Measurements from ENCODE around the gene TREML4. TPM values are rescaled to one million over a fixed set of nuclear protein-coding genes. Genes with fewer than 3 reads are reported as not detected.
"Not testable (repeated sequence)": the region's sequence is repeated elsewhere in the genome, so short reads cannot be mapped to it uniquely, and the experiment has no call there.

Gene TREML4
- total and polyA plus RNA-seq, 4 donors, result 0.49 TPM; not detected in 3

- Histone ChIP-seq H3K27me3 (ENCODE audit: control insufficient read depth in 1 of 2, insufficient read depth in 2 of 2, low read length in 1 of 2) (peaks cover 0 to 2% of the 10 kb centered on the region in 2 donors), H3K4me3 (ENCODE audit: low read length in 2 of 2) (no peak overlapping the region), H3K4me1 (ENCODE audit: control insufficient read depth in 1 of 2, insufficient read depth in 2 of 2, low read length in 2 of 2) (no peaks in the 10 kb centered on the region), H3K9me3 (ENCODE audit: control insufficient read depth, low read length) (peaks cover 1% of the 10 kb centered on the region), H3K36me3 (ENCODE audit: control insufficient read depth in 1 of 2, insufficient read depth in 2 of 2, low read length in 1 of 2) (no peaks in the 10 kb centered on the region), H3K27ac (ENCODE audit: low read depth in 1 of 2, low read length in 2 of 2) (no peak overlapping the region)
- ATAC-seq (ENCODE audit: low FRiP score) (peak; percentile 29), DNase-seq (no peak)
- intact Hi-C loops (cut with DNase I), result no loop called here
- 62 to 82% methylated on average over 5 of the region's 5 CpGs for WGBS, 2 donors
Measured at GRCh38 chr6:41237128-41237527, 9.0 kb downstream of the TREML4 start.

GRCh38 chr6:41239467-41240159 is 11.5 kb downstream of the TREML4 start:
- ATAC-seq (ENCODE audit: low FRiP score), result no peak
- intact Hi-C loops (cut with DNase I), result no loop called here
- no peak overlapping the region for H3K4me3 ChIP-seq (ENCODE audit: low read length in 2 of 2)
- no peak for DNase-seq
- WGBS, 2 donors, result 3 to 4% methylated on average over 22 of the region's 22 CpGs
- H3K9me3 ChIP-seq (ENCODE audit: control insufficient read depth, low read length), result peaks cover 1% of the 10 kb centered on the region
- peaks cover 0 to 2% of the 10 kb centered on the region in 2 donors for H3K27me3 ChIP-seq (ENCODE audit: control insufficient read depth in 1 of 2, insufficient read depth in 2 of 2, low read length in 1 of 2)
- H3K27ac ChIP-seq (ENCODE audit: low read depth in 1 of 2, low read length in 2 of 2), result no peak overlapping the region
- no peaks in the 10 kb centered on the region for H3K4me1 ChIP-seq (ENCODE audit: control insufficient read depth in 1 of 2, insufficient read depth in 2 of 2, low read length in 2 of 2)
- no peaks in the 10 kb centered on the region for H3K36me3 ChIP-seq (ENCODE audit: control insufficient read depth in 1 of 2, insufficient read depth in 2 of 2, low read length in 1 of 2)

GRCh38 chr6:41246529-41246928 is 18.4 kb downstream of the TREML4 start:
- DNase-seq; H3K4me1 ChIP-seq (ENCODE audit: control insufficient read depth in 1 of 2, insufficient read depth in 2 of 2, low read length in 2 of 2); H3K27ac ChIP-seq (ENCODE audit: low read depth in 1 of 2, low read length in 2 of 2); H3K4me3 ChIP-seq (ENCODE audit: low read length in 2 of 2); H3K27me3 ChIP-seq (ENCODE audit: control insufficient read depth in 1 of 2, insufficient read depth in 2 of 2, low read length in 1 of 2); H3K9me3 ChIP-seq (ENCODE audit: control insufficient read depth, low read length); intact Hi-C loops (cut with DNase I); H3K36me3 ChIP-seq (ENCODE audit: control insufficient read depth in 1 of 2, insufficient read depth in 2 of 2, low read length in 1 of 2); ATAC-seq (ENCODE audit: low FRiP score): not testable (repeated sequence)
- 89 to 95% methylated on average over 3 to 4 of the region's 4 CpGs for WGBS, 2 donors

- Histone ChIP-seq H3K4me1 (ENCODE audit: control insufficient read depth in 1 of 2, insufficient read depth in 2 of 2, low read length in 2 of 2) (no peaks in the 10 kb centered on the region), H3K9me3 (ENCODE audit: control insufficient read depth, low read length) (no peaks in the 10 kb centered on the region), H3K36me3 (ENCODE audit: control insufficient read depth in 1 of 2, insufficient read depth in 2 of 2, low read length in 1 of 2) (no peaks in the 10 kb centered on the region), H3K27me3 (ENCODE audit: control insufficient read depth in 1 of 2, insufficient read depth in 2 of 2, low read length in 1 of 2) (no peaks in the 10 kb centered on the region), H3K4me3 (ENCODE audit: low read length in 2 of 2) (no peak overlapping the region), H3K27ac (ENCODE audit: low read depth in 1 of 2, low read length in 2 of 2) (no peak overlapping the region)
- intact Hi-C loops (cut with DNase I), result no loop called here
- WGBS, 2 donors, result 68 to 76% methylated on average over 9 of the region's 9 CpGs
- ATAC-seq (ENCODE audit: low FRiP score) (no peak), DNase-seq (no peak)
Measured at GRCh38 chr6:41247288-41247865, 19.2 kb downstream of the TREML4 start.

- Histone ChIP-seq H3K27ac (ENCODE audit: low read depth in 1 of 2, low read length in 2 of 2) (no peak overlapping the region), H3K9me3 (ENCODE audit: control insufficient read depth, low read length) (no peaks in the 10 kb centered on the region), H3K36me3 (ENCODE audit: control insufficient read depth in 1 of 2, insufficient read depth in 2 of 2, low read length in 1 of 2) (no peaks in the 10 kb centered on the region), H3K27me3 (ENCODE audit: control insufficient read depth in 1 of 2, insufficient read depth in 2 of 2, low read length in 1 of 2) (no peaks in the 10 kb centered on the region), H3K4me3 (ENCODE audit: low read length in 2 of 2) (no peak overlapping the region), H3K4me1 (ENCODE audit: control insufficient read depth in 1 of 2, insufficient read depth in 2 of 2, low read length in 2 of 2) (no peaks in the 10 kb centered on the region)
- no peak for ATAC-seq (ENCODE audit: low FRiP score)
- intact Hi-C loops (cut with DNase I), result no loop called here
- 66 to 70% methylated on average over 7 of the region's 7 CpGs for WGBS, 2 donors
- DNase-seq, result no peak
Measured at GRCh38 chr6:41247882-41248705, 19.9 kb downstream of the TREML4 start.

- WGBS, 2 donors, result 55 to 60% methylated on average over 3 of the region's 3 CpGs
- intact Hi-C loops (cut with DNase I), result no loop called here
- Histone ChIP-seq H3K9me3 (ENCODE audit: control insufficient read depth, low read length) (no peaks in the 10 kb centered on the region), H3K27me3 (ENCODE audit: control insufficient read depth in 1 of 2, insufficient read depth in 2 of 2, low read length in 1 of 2) (no peaks in the 10 kb centered on the region), H3K27ac (ENCODE audit: low read depth in 1 of 2, low read length in 2 of 2) (no peak overlapping the region), H3K36me3 (ENCODE audit: control insufficient read depth in 1 of 2, insufficient read depth in 2 of 2, low read length in 1 of 2) (no peaks in the 10 kb centered on the region), H3K4me3 (ENCODE audit: low read length in 2 of 2) (no peak overlapping the region), H3K4me1 (ENCODE audit: control insufficient read depth in 1 of 2, insufficient read depth in 2 of 2, low read length in 2 of 2) (no peaks in the 10 kb centered on the region)
- DNase-seq, result no peak
- ATAC-seq (ENCODE audit: low FRiP score), result no peak
Measured at GRCh38 chr6:41252401-41253169, 24.4 kb downstream of the TREML4 start.

- H3K36me3 ChIP-seq (ENCODE audit: control insufficient read depth in 1 of 2, insufficient read depth in 2 of 2, low read length in 1 of 2), result no peaks in the 10 kb centered on the region
- H3K27me3 ChIP-seq (ENCODE audit: control insufficient read depth in 1 of 2, insufficient read depth in 2 of 2, low read length in 1 of 2), result no peaks in the 10 kb centered on the region
- H3K4me3 ChIP-seq (ENCODE audit: low read length in 2 of 2), result no peak overlapping the region
- ATAC-seq (ENCODE audit: low FRiP score) (no peak), DNase-seq (no peak)
- H3K9me3 ChIP-seq (ENCODE audit: control insufficient read depth, low read length), result peaks cover 4% of the 10 kb centered on the region
- no peak overlapping the region for H3K27ac ChIP-seq (ENCODE audit: low read depth in 1 of 2, low read length in 2 of 2)
- intact Hi-C loops (cut with DNase I), result no loop called here
- H3K4me1 ChIP-seq (ENCODE audit: control insufficient read depth in 1 of 2, insufficient read depth in 2 of 2, low read length in 2 of 2), result no peaks in the 10 kb centered on the region
Measured at GRCh38 chr6:41255110-41255509, 27.0 kb downstream of the TREML4 start.

- intact Hi-C loops (cut with DNase I), result no loop called here
- H3K36me3 ChIP-seq (ENCODE audit: control insufficient read depth in 1 of 2, insufficient read depth in 2 of 2, low read length in 1 of 2), result no peaks in the 10 kb centered on the region
- no peaks in the 10 kb centered on the region for H3K27me3 ChIP-seq (ENCODE audit: control insufficient read depth in 1 of 2, insufficient read depth in 2 of 2, low read length in 1 of 2)
- H3K27ac ChIP-seq (ENCODE audit: low read depth in 1 of 2, low read length in 2 of 2), result no peak overlapping the region
- WGBS, 2 donors, result 73 to 79% methylated on average over 5 of the region's 5 CpGs
- peaks cover 4% of the 10 kb centered on the region for H3K9me3 ChIP-seq (ENCODE audit: control insufficient read depth, low read length)
- ATAC-seq (ENCODE audit: low FRiP score), result no peak
- DNase-seq, result no peak
- H3K4me3 ChIP-seq (ENCODE audit: low read length in 2 of 2), result no peak overlapping the region
- H3K4me1 ChIP-seq (ENCODE audit: control insufficient read depth in 1 of 2, insufficient read depth in 2 of 2, low read length in 2 of 2), result no peaks in the 10 kb centered on the region
Measured at GRCh38 chr6:41255638-41256246, 27.6 kb downstream of the TREML4 start.

All from aorta (tissue), 5 donors.